K562 (cell line): ENCODE results near the gene CDCA7. TPM values are rescaled to one million over a fixed set of nuclear protein-coding genes. Genes with fewer than 3 reads are reported as not detected.

Experiments used
- CEBPG ChIP-seq, 3 experiments: fragments of 200-800 bp in 1 of 3; sonication (Bioruptor generic) in 1 of 3; sonication (generic) in 1 of 3; formaldehyde crosslinking in 1 of 3; IDR thresholded peaks in 2 of 3; conservative IDR thresholded peaks in 1 of 3; 2 replicates each; pipeline versions ENCODE4 v1.6.1 to v1.8.0; 2016 to 2022; ENCODE audit warnings: missing compliant biosample characterization in 2 of 3, missing genetic modification characterization in 2 of 3, mild to moderate bottlenecking in 1 of 3, missing genetic modification reagents in 1 of 3
- FUS ChIP-seq: fragments of 200-400 bp; formaldehyde crosslinking; optimal IDR thresholded peaks from 2 replicates; pipeline ENCODE3; 2017; ENCODE audit warnings: low read depth, low read length
- HDAC2 ChIP-seq: fragments of 450-650 bp; IDR thresholded peaks from 2 replicates; pipeline ENCODE4 v1.6.1; 2016; ENCODE audit warnings: mild to moderate bottlenecking
- LCOR ChIP-seq: sonication (generic); formaldehyde crosslinking; IDR thresholded peaks from 2 replicates; pipeline ENCODE4 v1.8.0; 2022; ENCODE audit warnings: mild to moderate bottlenecking, missing genetic modification reagents
- MAFG ChIP-seq: fragments of 450-650 bp; conservative IDR thresholded peaks from 2 replicates; pipeline ENCODE4 v1.6.1; 2016; ENCODE audit warnings: missing genetic modification characterization, missing compliant biosample characterization
- MTA3 ChIP-seq: fragments of 450-650 bp; formaldehyde crosslinking; IDR thresholded peaks from 2 replicates; pipeline ENCODE4 v1.6.1; 2017; ENCODE audit warnings: mild to moderate bottlenecking, borderline replicate concordance
- NFRKB ChIP-seq: fragments of 450-650 bp; IDR thresholded peaks from 2 replicates; pipeline ENCODE4 v1.6.1; 2016; ENCODE audit warnings: low read depth
- ZNF184 ChIP-seq: sonication (generic); formaldehyde crosslinking; IDR thresholded peaks from 2 replicates; pipeline ENCODE4 v1.5.0; 2020; ENCODE audit warnings: missing genetic modification reagents
- polyA plus RNA-seq, 8 experiments: library from polyadenylated mRNA; depleted of rRNA in 4 of 8; stranded (reverse) in 5 of 8; unstranded in 3 of 8; fragments of >200 nt; fragmentation: Nextera tagmentation in 2 of 8; fragmentation: Illumina TruSeq in 1 of 8; extraction: Ambion mirVana in 2 of 8; extraction: Trizol in 1 of 8; gene quantifications; 2 replicates each; pipeline versions ENCODE4 v1.2.1 to v1.2.3, GENCODE V29; 2011 to 2014; ENCODE audit warnings: inconsistent platforms in 1 of 8, missing spikeins in 1 of 8
- total RNA-seq, 7 experiments: library from RNA; depleted of rRNA in 6 of 7; stranded (reverse); fragments of >200 nt in 6 of 7; fragmentation: Illumina TruSeq in 2 of 7; extraction: Trizol in 2 of 7; gene quantifications; 2 replicates each; pipeline versions ENCODE4 v1.2.1 to v1.2.3, GENCODE V29; 2011 to 2021; ENCODE audit warnings: low replicate concordance in 1 of 7
- TF ChIP-seq, protein P1 (sequence below), 2 experiments: IDR thresholded peaks; 2 replicates each; pipeline ENCODE4 v1.6.1; 2012; ENCODE audit warnings: improper control_type of control experiment in 2 of 2, low read depth in 2 of 2, low read length in 2 of 2, borderline replicate concordance in 1 of 2
- TF ChIP-seq, protein P2 (sequence below): IDR thresholded peaks from 3 replicates; pipeline ENCODE4 v1.6.1; 2011; ENCODE audit warnings: borderline replicate concordance, mild to moderate bottlenecking, moderate library complexity; ENCODE audit not compliant: insufficient read length; ENCODE audit errors: extremely low read depth
- TF ChIP-seq, protein P3 (sequence below), 2 experiments: IDR thresholded peaks in 1 of 2; conservative IDR thresholded peaks in 1 of 2; 2 replicates each; pipeline ENCODE4 v1.6.1; 2016; ENCODE audit warnings: low read depth in 2 of 2, mild to moderate bottlenecking in 1 of 2, missing compliant biosample characterization in 1 of 2, missing genetic modification characterization in 1 of 2, moderate library complexity in 1 of 2
- TF ChIP-seq, protein P4 (sequence below): fragments of 250-450 bp; sonication (Bioruptor Pico); IDR thresholded peaks from 2 replicates; pipeline ENCODE4 v1.4.0; 2020

CDCA7 gene
- total and polyA plus RNA-seq, 9 of the 15 experiments (the other 6 are each of a cell fraction or from before 2014, with no cell fraction given), result 28.5 to 122 (median 51.0) TPM

DNA sequence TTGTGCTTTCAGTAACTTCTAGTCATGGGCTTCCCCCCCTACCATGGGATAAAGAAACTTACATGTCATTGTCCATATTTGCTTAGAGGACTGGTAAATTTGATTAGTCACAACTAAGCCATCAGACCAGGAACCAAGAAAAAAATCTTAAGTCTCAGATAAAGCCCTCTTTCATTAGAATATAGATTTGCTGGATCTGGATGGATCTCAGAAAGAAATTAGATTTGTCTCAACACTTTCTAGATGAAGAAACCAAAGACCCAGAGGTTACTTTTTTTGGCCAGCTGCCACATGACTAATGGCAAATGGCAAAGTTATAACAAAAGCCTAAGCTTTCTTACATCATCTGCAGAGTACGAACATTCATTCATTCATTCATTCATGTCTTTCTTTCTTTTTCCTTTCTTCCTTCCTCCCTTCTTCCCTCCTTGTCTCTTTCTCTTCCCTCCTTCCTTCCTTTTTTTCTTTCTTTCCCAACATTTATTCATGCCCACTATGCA is 60.2 kb downstream of the CDCA7 start (continued):
- TF ChIP-seq, protein P1, sequence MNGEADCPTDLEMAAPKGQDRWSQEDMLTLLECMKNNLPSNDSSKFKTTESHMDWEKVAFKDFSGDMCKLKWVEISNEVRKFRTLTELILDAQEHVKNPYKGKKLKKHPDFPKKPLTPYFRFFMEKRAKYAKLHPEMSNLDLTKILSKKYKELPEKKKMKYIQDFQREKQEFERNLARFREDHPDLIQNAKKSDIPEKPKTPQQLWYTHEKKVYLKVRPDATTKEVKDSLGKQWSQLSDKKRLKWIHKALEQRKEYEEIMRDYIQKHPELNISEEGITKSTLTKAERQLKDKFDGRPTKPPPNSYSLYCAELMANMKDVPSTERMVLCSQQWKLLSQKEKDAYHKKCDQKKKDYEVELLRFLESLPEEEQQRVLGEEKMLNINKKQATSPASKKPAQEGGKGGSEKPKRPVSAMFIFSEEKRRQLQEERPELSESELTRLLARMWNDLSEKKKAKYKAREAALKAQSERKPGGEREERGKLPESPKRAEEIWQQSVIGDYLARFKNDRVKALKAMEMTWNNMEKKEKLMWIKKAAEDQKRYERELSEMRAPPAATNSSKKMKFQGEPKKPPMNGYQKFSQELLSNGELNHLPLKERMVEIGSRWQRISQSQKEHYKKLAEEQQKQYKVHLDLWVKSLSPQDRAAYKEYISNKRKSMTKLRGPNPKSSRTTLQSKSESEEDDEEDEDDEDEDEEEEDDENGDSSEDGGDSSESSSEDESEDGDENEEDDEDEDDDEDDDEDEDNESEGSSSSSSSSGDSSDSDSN (IDR thresholded peaks at IDR 0.05; ENCODE audit: borderline replicate concordance in 1 of 2, low read depth in 2 of 2, low read length in 2 of 2), result no peak
- TF ChIP-seq ZNF184 (CRISPR knock-in tag), result no peak
- no peak for TF ChIP-seq NFRKB
- TF ChIP-seq MTA3, result no peak
- TF ChIP-seq, protein P2, sequence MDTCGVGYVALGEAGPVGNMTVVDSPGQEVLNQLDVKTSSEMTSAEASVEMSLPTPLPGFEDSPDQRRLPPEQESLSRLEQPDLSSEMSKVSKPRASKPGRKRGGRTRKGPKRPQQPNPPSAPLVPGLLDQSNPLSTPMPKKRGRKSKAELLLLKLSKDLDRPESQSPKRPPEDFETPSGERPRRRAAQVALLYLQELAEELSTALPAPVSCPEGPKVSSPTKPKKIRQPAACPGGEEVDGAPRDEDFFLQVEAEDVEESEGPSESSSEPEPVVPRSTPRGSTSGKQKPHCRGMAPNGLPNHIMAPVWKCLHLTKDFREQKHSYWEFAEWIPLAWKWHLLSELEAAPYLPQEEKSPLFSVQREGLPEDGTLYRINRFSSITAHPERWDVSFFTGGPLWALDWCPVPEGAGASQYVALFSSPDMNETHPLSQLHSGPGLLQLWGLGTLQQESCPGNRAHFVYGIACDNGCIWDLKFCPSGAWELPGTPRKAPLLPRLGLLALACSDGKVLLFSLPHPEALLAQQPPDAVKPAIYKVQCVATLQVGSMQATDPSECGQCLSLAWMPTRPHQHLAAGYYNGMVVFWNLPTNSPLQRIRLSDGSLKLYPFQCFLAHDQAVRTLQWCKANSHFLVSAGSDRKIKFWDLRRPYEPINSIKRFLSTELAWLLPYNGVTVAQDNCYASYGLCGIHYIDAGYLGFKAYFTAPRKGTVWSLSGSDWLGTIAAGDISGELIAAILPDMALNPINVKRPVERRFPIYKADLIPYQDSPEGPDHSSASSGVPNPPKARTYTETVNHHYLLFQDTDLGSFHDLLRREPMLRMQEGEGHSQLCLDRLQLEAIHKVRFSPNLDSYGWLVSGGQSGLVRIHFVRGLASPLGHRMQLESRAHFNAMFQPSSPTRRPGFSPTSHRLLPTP, result no peak
- TF ChIP-seq, protein P3, sequence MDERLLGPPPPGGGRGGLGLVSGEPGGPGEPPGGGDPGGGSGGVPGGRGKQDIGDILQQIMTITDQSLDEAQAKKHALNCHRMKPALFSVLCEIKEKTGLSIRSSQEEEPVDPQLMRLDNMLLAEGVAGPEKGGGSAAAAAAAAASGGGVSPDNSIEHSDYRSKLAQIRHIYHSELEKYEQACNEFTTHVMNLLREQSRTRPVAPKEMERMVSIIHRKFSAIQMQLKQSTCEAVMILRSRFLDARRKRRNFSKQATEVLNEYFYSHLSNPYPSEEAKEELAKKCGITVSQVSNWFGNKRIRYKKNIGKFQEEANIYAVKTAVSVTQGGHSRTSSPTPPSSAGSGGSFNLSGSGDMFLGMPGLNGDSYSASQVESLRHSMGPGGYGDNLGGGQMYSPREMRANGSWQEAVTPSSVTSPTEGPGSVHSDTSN (CRISPR knock-in tag; IDR thresholded peaks at IDR 0.05; ENCODE audit: low read depth), result no peak
- TF ChIP-seq, protein P3 (tag; conservative IDR thresholded peaks at IDR 0.05; ENCODE audit: low read depth), result 0 out of 2 replicates have a peak, but pooled peaks have one; percentile 9
- TF ChIP-seq FUS, result no peak
- no peak for TF ChIP-seq LCOR (CRISPR knock-in tag)
- TF ChIP-seq HDAC2, result no peak
- TF ChIP-seq CEBPG (CRISPR knock-in tag; IDR thresholded peaks at IDR 0.05), result no peak
- TF ChIP-seq CEBPG (tag; conservative IDR thresholded peaks at IDR 0.05 in 1 of 2, IDR thresholded peaks at IDR 0.05 in 1 of 2), result peak in 1 of 2 experiments; percentile 63; a peak in 2 of 4 replicates
- TF ChIP-seq, protein P4, sequence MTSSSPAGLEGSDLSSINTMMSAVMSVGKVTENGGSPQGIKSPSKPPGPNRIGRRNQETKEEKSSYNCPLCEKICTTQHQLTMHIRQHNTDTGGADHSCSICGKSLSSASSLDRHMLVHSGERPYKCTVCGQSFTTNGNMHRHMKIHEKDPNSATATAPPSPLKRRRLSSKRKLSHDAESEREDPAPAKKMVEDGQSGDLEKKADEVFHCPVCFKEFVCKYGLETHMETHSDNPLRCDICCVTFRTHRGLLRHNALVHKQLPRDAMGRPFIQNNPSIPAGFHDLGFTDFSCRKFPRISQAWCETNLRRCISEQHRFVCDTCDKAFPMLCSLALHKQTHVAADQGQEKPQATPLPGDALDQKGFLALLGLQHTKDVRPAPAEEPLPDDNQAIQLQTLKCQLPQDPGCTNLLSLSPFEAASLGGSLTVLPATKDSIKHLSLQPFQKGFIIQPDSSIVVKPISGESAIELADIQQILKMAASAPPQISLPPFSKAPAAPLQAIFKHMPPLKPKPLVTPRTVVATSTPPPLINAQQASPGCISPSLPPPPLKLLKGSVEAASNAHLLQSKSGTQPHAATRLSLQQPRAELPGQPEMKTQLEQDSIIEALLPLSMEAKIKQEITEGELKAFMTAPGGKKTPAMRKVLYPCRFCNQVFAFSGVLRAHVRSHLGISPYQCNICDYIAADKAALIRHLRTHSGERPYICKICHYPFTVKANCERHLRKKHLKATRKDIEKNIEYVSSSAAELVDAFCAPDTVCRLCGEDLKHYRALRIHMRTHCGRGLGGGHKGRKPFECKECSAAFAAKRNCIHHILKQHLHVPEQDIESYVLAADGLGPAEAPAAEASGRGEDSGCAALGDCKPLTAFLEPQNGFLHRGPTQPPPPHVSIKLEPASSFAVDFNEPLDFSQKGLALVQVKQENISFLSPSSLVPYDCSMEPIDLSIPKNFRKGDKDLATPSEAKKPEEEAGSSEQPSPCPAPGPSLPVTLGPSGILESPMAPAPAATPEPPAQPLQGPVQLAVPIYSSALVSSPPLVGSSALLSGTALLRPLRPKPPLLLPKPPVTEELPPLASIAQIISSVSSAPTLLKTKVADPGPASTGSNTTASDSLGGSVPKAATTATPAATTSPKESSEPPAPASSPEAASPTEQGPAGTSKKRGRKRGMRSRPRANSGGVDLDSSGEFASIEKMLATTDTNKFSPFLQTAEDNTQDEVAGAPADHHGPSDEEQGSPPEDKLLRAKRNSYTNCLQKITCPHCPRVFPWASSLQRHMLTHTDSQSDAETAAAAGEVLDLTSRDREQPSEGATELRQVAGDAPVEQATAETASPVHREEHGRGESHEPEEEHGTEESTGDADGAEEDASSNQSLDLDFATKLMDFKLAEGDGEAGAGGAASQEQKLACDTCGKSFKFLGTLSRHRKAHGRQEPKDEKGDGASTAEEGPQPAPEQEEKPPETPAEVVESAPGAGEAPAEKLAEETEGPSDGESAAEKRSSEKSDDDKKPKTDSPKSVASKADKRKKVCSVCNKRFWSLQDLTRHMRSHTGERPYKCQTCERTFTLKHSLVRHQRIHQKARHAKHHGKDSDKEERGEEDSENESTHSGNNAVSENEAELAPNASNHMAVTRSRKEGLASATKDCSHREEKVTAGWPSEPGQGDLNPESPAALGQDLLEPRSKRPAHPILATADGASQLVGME (CRISPR knock-in tag), result no peak
- peak; percentile 41; the same call in 1 of the 2 replicates for TF ChIP-seq MAFG
